ENCODE results near the gene ZBTB8A.
"Not testable (repeated sequence)": the region's sequence is repeated elsewhere in the genome, so short reads cannot be mapped to it uniquely, and the experiment has no call there.

DNA sequence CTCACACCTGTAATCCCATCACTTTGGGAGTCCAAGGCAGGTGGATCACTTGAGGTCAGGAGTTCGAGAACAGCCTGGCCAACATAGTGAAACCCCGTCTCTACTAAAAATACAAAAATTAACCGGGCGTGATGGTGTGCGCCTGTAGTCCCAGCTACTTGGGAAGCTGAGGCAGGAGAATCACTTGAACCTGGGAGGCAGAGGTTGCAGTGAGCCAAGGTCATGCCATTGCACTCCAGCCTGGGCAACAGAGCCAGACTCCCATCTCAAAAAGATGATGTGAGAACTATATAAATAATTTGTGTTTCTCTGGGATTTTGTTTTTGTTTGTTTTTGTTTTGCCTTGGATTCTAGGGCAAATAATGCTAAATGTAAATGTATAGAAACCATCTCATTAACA lies 17.8 kb downstream of the ZBTB8A start:
- not testable (repeated sequence) for TF ChIP-seq POLR2AphosphoS5 (IDR thresholded peaks at IDR 0.05; ENCODE audit: borderline replicate concordance, low read depth, low read length); EZH2 (IDR thresholded peaks at IDR 0.05); FOXP2 (optimal IDR thresholded peaks at IDR 0.05; ENCODE audit: control extremely low read depth, extremely low read length, insufficient read depth)

Data from SK-N-MC (cell line).